H1 (cell line): ENCODE results near the gene CEP57L1. TPM values are rescaled to one million over a fixed set of nuclear protein-coding genes. Genes with fewer than 3 reads are reported as not detected.

Experiments used
- CTCF ChIA-PET: fragments of 300-600 bp; sonication (Branson Sonifier 250); formaldehyde crosslinking; loops from one replicate; lab custom pipeline; 2021; ENCODE audit not compliant: partially characterized antibody; lab: Charles Lee
- POLR2A ChIA-PET: fragments of 300-600 bp; sonication (Branson Sonifier 250); formaldehyde crosslinking; loops from one replicate; lab custom pipeline; 2021; ENCODE audit warnings: inconsistent platforms; ENCODE audit not compliant: partially characterized antibody; lab: Charles Lee
- DNase-seq, 2 experiments: peaks; one replicate each; pipeline versions ENCODE4 v3.0.0 to v3.0.0-alpha.2; 2010 to 2022; ENCODE audit warnings: low spot score in 2 of 2, low read depth in 1 of 2, mixed read lengths in 1 of 2
- FAIRE-seq: peaks from 2 replicates; lab custom pipeline; 2011; peaks lifted over from hg19 to GRCh38; lab: Jason Lieb, UNC
- H2AFZ ChIP-seq: 2 replicates; pipeline ENCODE4 v1.8.1; 2012; ENCODE audit warnings: low read length, inconsistent platforms
- H2AK5ac ChIP-seq: 2 replicates; pipeline ENCODE4 v1.6.1; 2013; ENCODE audit warnings: low read depth, low read length
- H2BK120ac ChIP-seq: replicated peaks from 2 replicates; pipeline ENCODE3; 2013; ENCODE audit warnings: low read depth, low read length, inconsistent platforms
- H2BK12ac ChIP-seq: 2 replicates; pipeline ENCODE4 v1.6.1; 2013; ENCODE audit warnings: low read depth, low read length
- H2BK15ac ChIP-seq: 2 replicates; pipeline ENCODE4 v1.6.1; 2013; ENCODE audit warnings: low read length
- H2BK20ac ChIP-seq: 2 replicates; pipeline ENCODE4 v1.6.1; 2013; ENCODE audit warnings: low read length
- H2BK5ac ChIP-seq: 2 replicates; pipeline ENCODE4 v1.6.1; 2013; ENCODE audit warnings: low read depth, low read length
- H3K14ac ChIP-seq: 2 replicates; pipeline ENCODE4 v1.6.1; 2013; ENCODE audit warnings: inconsistent platforms; ENCODE audit not compliant: insufficient read length
- H3K18ac ChIP-seq: 2 replicates; pipeline ENCODE4 v1.6.1; 2013; ENCODE audit warnings: low read length; ENCODE audit errors: extremely low read depth
- H3K23ac ChIP-seq: 2 replicates; pipeline ENCODE4 v1.6.1; 2013; ENCODE audit warnings: inconsistent platforms; ENCODE audit not compliant: insufficient read length
- H3K23me2 ChIP-seq: 2 replicates; pipeline ENCODE4 v1.6.1; 2013; ENCODE audit warnings: low read depth, low read length
- H3K27ac ChIP-seq: 2 replicates; pipeline ENCODE4 v1.6.1; 2011; ENCODE audit warnings: low read depth, low read length, inconsistent platforms
- H3K27me3 ChIP-seq, 4 experiments: replicated peaks in 1 of 4; 1 replicate in 1 of 4; 2 replicates in 3 of 4; pipeline versions ENCODE4 v1.6.1 to v1.8.1; 2011 to 2013; ENCODE audit warnings: low read length in 3 of 4, mild to moderate bottlenecking in 3 of 4, inconsistent platforms in 2 of 4, mixed read lengths in 2 of 4, moderate library complexity in 1 of 4; ENCODE audit not compliant: control insufficient read depth in 3 of 4, insufficient read depth in 3 of 4; ENCODE audit errors: extremely low read depth in 1 of 4
- H3K36me3 ChIP-seq, 4 experiments: 2 replicates each; pipeline versions ENCODE4 v1.6.1 to v1.8.1; 2011 to 2013; ENCODE audit warnings: mild to moderate bottlenecking in 4 of 4, low read length in 3 of 4, moderate library complexity in 2 of 4, control low read depth in 1 of 4, inconsistent platforms in 1 of 4; ENCODE audit not compliant: insufficient read depth in 4 of 4, control insufficient read depth in 2 of 4
- H3K4ac ChIP-seq: replicated peaks from 2 replicates; pipeline ENCODE3; 2013; ENCODE audit warnings: low read length, low read depth, mixed read lengths, inconsistent platforms; ENCODE audit not compliant: insufficient read length
- H3K4me1 ChIP-seq, 4 experiments: replicated peaks in 1 of 4; 1 replicate in 1 of 4; 2 replicates in 3 of 4; pipeline versions ENCODE4 v1.6.1 to v1.8.1; 2011 to 2013; ENCODE audit warnings: low read length in 3 of 4, inconsistent platforms in 2 of 4, mixed read lengths in 1 of 4; ENCODE audit not compliant: insufficient read depth in 4 of 4, control insufficient read depth in 3 of 4
- H3K4me2 ChIP-seq, 2 experiments: 2 replicates each; pipeline versions ENCODE4 v1.6.1 to v1.8.1; 2011 to 2013; ENCODE audit warnings: low read depth in 2 of 2, low read length in 2 of 2, control low read depth in 1 of 2, inconsistent platforms in 1 of 2, mild to moderate bottlenecking in 1 of 2; ENCODE audit not compliant: insufficient read depth in 1 of 2
- H3K4me3 ChIP-seq, 4 experiments: fragments of 200-600, 300-600 bp in 1 of 4; sonication (generic), shearing (Covaris generic), sonication (Bioruptor Twin) in 1 of 4; 2 replicates each; pipeline versions ENCODE4 v1.5.1 to v1.8.1; 2011 to 2016; ENCODE audit warnings: low read length in 4 of 4, low read depth in 3 of 4, control low read depth in 2 of 4, inconsistent platforms in 2 of 4, mild to moderate bottlenecking in 2 of 4, mixed read lengths in 1 of 4, moderate library complexity in 1 of 4; ENCODE audit not compliant: insufficient read depth in 2 of 4; ENCODE audit errors: extremely low read depth in 1 of 4
- H3K56ac ChIP-seq: replicated peaks from 2 replicates; pipeline ENCODE3; 2013; ENCODE audit warnings: low read depth, mild to moderate bottlenecking, mixed read lengths, low read length, inconsistent platforms; ENCODE audit not compliant: insufficient read length
- H3K79me1 ChIP-seq: 2 replicates; pipeline ENCODE4 v1.6.1; 2013; ENCODE audit warnings: low read depth, low read length, control low read depth
- H3K79me2 ChIP-seq, 2 experiments: 2 replicates each; pipeline versions ENCODE4 v1.6.1 to v1.8.1; 2012 to 2013; ENCODE audit warnings: low read length in 2 of 2, mild to moderate bottlenecking in 2 of 2, inconsistent platforms in 1 of 2; ENCODE audit not compliant: insufficient read depth in 2 of 2, control insufficient read depth in 1 of 2
- H3K9ac ChIP-seq, 4 experiments: replicated peaks in 1 of 4; 1 replicate in 1 of 4; 2 replicates in 3 of 4; pipeline versions ENCODE4 v1.6.1 to v1.8.1; 2011 to 2013; ENCODE audit warnings: low read depth in 3 of 4, low read length in 3 of 4, control low read depth in 2 of 4, mild to moderate bottlenecking in 2 of 4, moderate library complexity in 2 of 4, inconsistent platforms in 1 of 4; ENCODE audit errors: extremely low read depth in 1 of 4
- H3K9me3 ChIP-seq, 2 experiments: 2 replicates each; pipeline versions ENCODE4 v1.6.1 to v1.8.1; 2012 to 2013; ENCODE audit warnings: mild to moderate bottlenecking in 2 of 2, moderate library complexity in 2 of 2, control low read depth in 1 of 2, inconsistent platforms in 1 of 2, low read depth in 1 of 2, low read length in 1 of 2, mixed read lengths in 1 of 2; ENCODE audit not compliant: insufficient read depth in 2 of 2
- H4K20me1 ChIP-seq, 2 experiments: replicated peaks in 1 of 2; 2 replicates each; pipeline versions ENCODE3 to v1.8.1; 2011 to 2013; ENCODE audit warnings: inconsistent platforms in 2 of 2, low read length in 2 of 2, mild to moderate bottlenecking in 1 of 2; ENCODE audit not compliant: insufficient read depth in 2 of 2, control insufficient read depth in 1 of 2
- H4K5ac ChIP-seq: 2 replicates; pipeline ENCODE4 v1.6.1; 2013; ENCODE audit warnings: low read length, low read depth, mixed read lengths, inconsistent platforms; ENCODE audit not compliant: insufficient read length
- H4K8ac ChIP-seq: 2 replicates; pipeline ENCODE4 v1.8.0; 2013; ENCODE audit warnings: mild to moderate bottlenecking, moderate library complexity, low read length, inconsistent platforms; ENCODE audit not compliant: insufficient read depth; ENCODE audit errors: extremely low read depth
- H4K91ac ChIP-seq: replicated peaks from 2 replicates; pipeline ENCODE3; 2013; ENCODE audit warnings: low read length, mixed read lengths, inconsistent platforms; ENCODE audit not compliant: insufficient read length
- EGR1 ChIP-seq: IDR thresholded peaks from 2 replicates; pipeline ENCODE4 v1.6.1; 2011; ENCODE audit warnings: low read depth, low read length, borderline replicate concordance
- WGBS, 2 experiments: shearing (Covaris generic) in 1 of 2; methylation state at CpG; one replicate each; pipeline versions ENCODE4 v1.1.6 to v1.1.7; 2013 to 2015; ENCODE audit warnings: low lambda C conversion rate in 2 of 2, mixed read lengths in 2 of 2, inconsistent platforms in 1 of 2, low coverage in 1 of 2, missing lambda C conversion rate in 1 of 2; ENCODE audit not compliant: insufficient replicate concordance in 2 of 2, insufficient coverage in 1 of 2, insufficient read length in 1 of 2; ENCODE audit errors: extremely low coverage in 1 of 2, missing lambda C conversion rate in 1 of 2; 5-methylcytosine and 5-hydroxymethylcytosine counted together
- polyA plus RNA-seq, 7 experiments: library from polyadenylated mRNA; depleted of rRNA in 3 of 7; stranded (reverse) in 5 of 7; unstranded in 2 of 7; fragments of >200 nt in 5 of 7; fragments of 200-250 nt in 2 of 7; gene quantifications; 1 replicate in 5 of 7; 2 replicates in 1 of 7; 4 replicates in 1 of 7; pipeline versions ENCODE4 v1.2.1 to v1.2.3, GENCODE V29; 2011 to 2013; ENCODE audit warnings: missing spikeins in 2 of 7, mixed read lengths in 2 of 7
- total RNA-seq: library from RNA; stranded (reverse); fragmentation: NEBNext Ultra II Directional; extraction: Animal tissue kit (Norgen Biotek cat#: 25700); gene quantifications from 2 replicates; pipeline ENCODE4 v1.2.1, GENCODE V29; 2021

CEP57L1 gene
- total and polyA plus RNA-seq, 2 of the 8 experiments (the other 6 are each of a cell fraction or from before 2014, with no cell fraction given), result 3.6 to 11.5 TPM

DNA sequence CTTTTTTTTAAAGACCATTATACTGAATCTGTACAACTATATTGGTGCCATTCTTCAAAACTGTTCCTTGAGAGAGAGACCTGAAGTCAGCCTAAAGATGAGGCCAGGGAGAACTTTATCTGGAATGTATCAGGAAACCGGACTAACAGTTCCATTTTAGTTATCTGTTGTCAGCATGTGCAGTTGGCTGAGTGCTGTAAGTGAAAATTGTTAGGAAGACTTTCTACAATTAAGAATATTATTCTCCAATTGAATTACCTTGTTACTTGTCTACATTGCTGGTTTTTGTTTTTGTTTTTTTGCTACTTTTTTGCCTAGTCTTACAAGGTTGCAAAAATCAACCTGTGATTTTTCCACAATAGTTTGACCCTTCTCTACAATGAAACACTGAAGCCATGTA lies 7.5 kb downstream of the CEP57L1 start:
- no peak for TF ChIP-seq EGR1
- ChIA-PET CTCF (no interaction called here), POLR2A (no interaction called here)
- FAIRE-seq (no peak), DNase-seq (no peak)
- H2BK15ac ChIP-seq, result no peak overlapping the region
- H3K56ac ChIP-seq, result no peak overlapping the region
- H2BK20ac ChIP-seq, result no peak overlapping the region
- H3K4me2 ChIP-seq, result no peak overlapping the region
- H2BK12ac ChIP-seq, result no peak overlapping the region
- H3K4ac ChIP-seq, result no peak overlapping the region
- H3K36me3 ChIP-seq, result no peaks in the 10 kb centered on the region
- H2BK5ac ChIP-seq, result no peak overlapping the region
- no peak overlapping the region for H3K4me3 ChIP-seq
- H3K4me1 ChIP-seq, result no peaks in the 10 kb centered on the region
- H3K27me3 ChIP-seq, result no peaks in the 10 kb centered on the region
- no peak overlapping the region for H4K91ac ChIP-seq
- no peak overlapping the region for H3K18ac ChIP-seq
- H3K23me2 ChIP-seq, result no peaks in the 10 kb centered on the region
- no peaks in the 10 kb centered on the region for H3K9me3 ChIP-seq
- no peak overlapping the region for H3K23ac ChIP-seq
- H3K27ac ChIP-seq, result no peak overlapping the region
- no peak overlapping the region for H4K5ac ChIP-seq
- H4K20me1 ChIP-seq, result no peaks in the 10 kb centered on the region
- no peak overlapping the region for H2AK5ac ChIP-seq
- WGBS, 2 experiments, result 82% methylated on average over 1 of the region's 1 CpG; no CpG with 5 or more reads in 1 of the 2 experiments
- H3K79me2 ChIP-seq, result no peaks in the 10 kb centered on the region
- H2AFZ ChIP-seq, result no peak overlapping the region
- H3K9ac ChIP-seq, result no peak overlapping the region
- H3K14ac ChIP-seq, result no peak overlapping the region
- no peaks in the 10 kb centered on the region for H3K79me1 ChIP-seq
- no peak overlapping the region for H2BK120ac ChIP-seq
- no peak overlapping the region for H4K8ac ChIP-seq
